ENCODE results near the gene CORO1C. TPM values are rescaled to one million over a fixed set of nuclear protein-coding genes. Genes with fewer than 3 reads are reported as not detected.

Gene CORO1C
- total RNA-seq, 2 donors from 2014 or later: 59.6 to 70.7 TPM

- TF ChIP-seq CTCF (IDR thresholded peaks at IDR 0.05): no peak
- H3K4me3 ChIP-seq: no peak overlapping the region
- H3K4me1 ChIP-seq: no peaks in the 10 kb centered on the region
- no peaks in the 10 kb centered on the region for H3K27me3 ChIP-seq
- no peaks in the 10 kb centered on the region for H3K36me3 ChIP-seq
- no peak for DNase-seq (ENCODE audit: low spot score)
- no peak overlapping the region for H3K27ac ChIP-seq
- H3K9me3 ChIP-seq: no peaks in the 10 kb centered on the region
Observed at GRCh38 chr12:108602976-108603704, 128.2 kb downstream of the CORO1C start.

GRCh38 chr12:108602209-108602705 lies 129.1 kb downstream of the CORO1C start:
- TF ChIP-seq CTCF (IDR thresholded peaks at IDR 0.05): no peak

GRCh38 chr12:108600702-108601007 lies 130.7 kb downstream of the CORO1C start:
- DNase-seq (ENCODE audit: low spot score): no peak
- Histone ChIP-seq H3K4me3 (no peak overlapping the region), H3K36me3 (no peaks in the 10 kb centered on the region), H3K4me1 (peaks cover 0 to 13% of the 10 kb centered on the region in 2 donors), H3K27me3 (no peaks in the 10 kb centered on the region), H3K27ac (no peak overlapping the region), H3K9me3 (no peaks in the 10 kb centered on the region)
- no peak for TF ChIP-seq CTCF (IDR thresholded peaks at IDR 0.05)

More at GRCh38 chr12:108602209-108602705, 129.1 kb downstream of the CORO1C start:
- H3K9me3 ChIP-seq: no peaks in the 10 kb centered on the region
- no peaks in the 10 kb centered on the region for H3K27me3 ChIP-seq
- H3K36me3 ChIP-seq: no peaks in the 10 kb centered on the region
- no peak overlapping the region for H3K4me3 ChIP-seq
- H3K4me1 ChIP-seq: peaks cover 0 to 6% of the 10 kb centered on the region in 2 donors
- no peak for DNase-seq (ENCODE audit: low spot score)
- no peak overlapping the region for H3K27ac ChIP-seq

GRCh38 chr12:108599948-108600701 lies 131.2 kb downstream of the CORO1C start:
- no peaks in the 10 kb centered on the region for H3K36me3 ChIP-seq
- no peaks in the 10 kb centered on the region for H3K27me3 ChIP-seq
- H3K4me1 ChIP-seq: peaks cover 0 to 13% of the 10 kb centered on the region in 2 donors
- DNase-seq (ENCODE audit: low spot score): no peak
- H3K9me3 ChIP-seq: no peaks in the 10 kb centered on the region
- H3K4me3 ChIP-seq: no peak overlapping the region
- no peak overlapping the region for H3K27ac ChIP-seq
- TF ChIP-seq CTCF (IDR thresholded peaks at IDR 0.05): no peak

GRCh38 chr12:108599541-108599940 lies 131.8 kb downstream of the CORO1C start:
- no peaks in the 10 kb centered on the region for H3K36me3 ChIP-seq
- H3K4me1 ChIP-seq: peaks cover 0 to 13% of the 10 kb centered on the region in 2 donors
- no peak for TF ChIP-seq CTCF (IDR thresholded peaks at IDR 0.05)

More at GRCh38 chr12:108599541-108599940, 131.8 kb downstream of the CORO1C start:
- Histone ChIP-seq H3K27ac (no peak overlapping the region), H3K27me3 (no peaks in the 10 kb centered on the region), H3K4me3 (no peak overlapping the region), H3K9me3 (no peaks in the 10 kb centered on the region)
- no peak for DNase-seq (ENCODE audit: low spot score)

Data from right atrium auricular region (tissue), 2 donors.